Measurements from ENCODE around the gene PGLYRP2. TPM values are rescaled to one million over a fixed set of nuclear protein-coding genes. Genes with fewer than 3 reads are reported as not detected.

PGLYRP2 gene
- total RNA-seq, 1 experiment from 2014 or later: not detected

GRCh38 chr19:15519433-15519976, 40.2 kb upstream of the PGLYRP2 start:
- Histone ChIP-seq H3K4me1 (ENCODE audit: control insufficient read depth in 1 of 2, insufficient read depth in 2 of 2, low read length in 2 of 2) (no peaks in the 10 kb centered on the region), H3K79me2 (ENCODE audit: insufficient read depth, low read length) (no peaks in the 10 kb centered on the region), H3K27me3 (ENCODE audit: insufficient read depth, low read length) (no peaks in the 10 kb centered on the region), H3K4me2 (ENCODE audit: low read length) (no peak overlapping the region), H3K36me3 (ENCODE audit: control insufficient read depth in 1 of 2, insufficient read depth in 2 of 2, low read length in 2 of 2) (no peaks in the 10 kb centered on the region), H3K9ac (ENCODE audit: low read length) (no peak overlapping the region), H3K27ac (ENCODE audit: low read depth, low read length) (no peak overlapping the region), H3K9me3 (ENCODE audit: control insufficient read depth in 1 of 2, insufficient read depth in 1 of 2, low read depth in 1 of 2, low read length in 2 of 2) (peaks cover 8 to 10% of the 10 kb centered on the region in 2 experiments; a peak in 2 of 4 replicates), H4K20me1 (ENCODE audit: insufficient read depth) (no peaks in the 10 kb centered on the region), H2AFZ (ENCODE audit: low read depth, low read length, poor library complexity, severe bottlenecking) (no peak overlapping the region), H3K9me2 (ENCODE audit: insufficient read depth) (no peaks in the 10 kb centered on the region), H3K4me3 (replicated peaks in 1 of 2; ENCODE audit: low read depth in 1 of 2, low read length in 2 of 2) (no peak overlapping the region)
- POLR2A ChIA-PET: no interaction called here
- RAD21 ChIA-PET (ENCODE audit: low non-redundant PET in 1 of 2, low total read pairs in 2 of 2, uncharacterized antibody in 2 of 2, unreplicated experiment in 2 of 2): no interaction called here
- no TSS peak for BruUV-seq (replicated peaks)
- no peak for ATAC-seq
- intact Hi-C loops (cut with micrococcal nuclease): no loop called here
- CTCF ChIA-PET: no interaction called here
- TF ChIP-seq YY1 (IDR thresholded peaks at IDR 0.05; ENCODE audit: extremely low read depth, insufficient replicate concordance, low read depth, low read length): no peak
- TF ChIP-seq JUND (IDR thresholded peaks at IDR 0.05): no peak
- TF ChIP-seq POLR2AphosphoS5 (IDR thresholded peaks at IDR 0.05; ENCODE audit: low read depth, low read length): no peak
- TF ChIP-seq REST (IDR thresholded peaks at IDR 0.05; ENCODE audit: low read depth): no peak
- no peak for TF ChIP-seq ELF1 (IDR thresholded peaks at IDR 0.05; ENCODE audit: borderline replicate concordance, low read depth)
- DNase-seq (ENCODE audit: low read depth, low spot score): no peak

- no peak overlapping the region for H3K4me2 ChIP-seq (ENCODE audit: low read length)
- DNase-seq (ENCODE audit: low read depth, low spot score) (no peak), ATAC-seq (no peak)
- no peaks in the 10 kb centered on the region for H3K79me2 ChIP-seq (ENCODE audit: insufficient read depth, low read length)
- no peak overlapping the region for H2AFZ ChIP-seq (ENCODE audit: low read depth, low read length, poor library complexity, severe bottlenecking)
- intact Hi-C loops (cut with micrococcal nuclease): no loop called here
- no peaks in the 10 kb centered on the region for H3K4me1 ChIP-seq (ENCODE audit: control insufficient read depth in 1 of 2, insufficient read depth in 2 of 2, low read length in 2 of 2)
- RAD21 ChIA-PET (ENCODE audit: low non-redundant PET in 1 of 2, low total read pairs in 2 of 2, uncharacterized antibody in 2 of 2, unreplicated experiment in 2 of 2): no interaction called here
- no peak for TF ChIP-seq YY1 (IDR thresholded peaks at IDR 0.05; ENCODE audit: extremely low read depth, insufficient replicate concordance, low read depth, low read length)
- TF ChIP-seq REST (IDR thresholded peaks at IDR 0.05; ENCODE audit: low read depth): no peak
- H3K27ac ChIP-seq (ENCODE audit: low read depth, low read length): no peak overlapping the region
- no TSS peak for BruUV-seq (replicated peaks)
- H3K27me3 ChIP-seq (ENCODE audit: insufficient read depth, low read length): no peaks in the 10 kb centered on the region
- CTCF ChIA-PET: no interaction called here
- H3K9ac ChIP-seq (ENCODE audit: low read length): no peak overlapping the region
- H3K9me3 ChIP-seq (ENCODE audit: control insufficient read depth in 1 of 2, insufficient read depth in 1 of 2, low read depth in 1 of 2, low read length in 2 of 2): peaks cover 8 to 10% of the 10 kb centered on the region in 2 experiments; a peak in 2 of 4 replicates
- H3K9me2 ChIP-seq (ENCODE audit: insufficient read depth): no peaks in the 10 kb centered on the region
- H3K4me3 ChIP-seq (replicated peaks in 1 of 2; ENCODE audit: low read depth in 1 of 2, low read length in 2 of 2): no peak overlapping the region
- H3K36me3 ChIP-seq (ENCODE audit: control insufficient read depth in 1 of 2, insufficient read depth in 2 of 2, low read length in 2 of 2): no peaks in the 10 kb centered on the region
- POLR2A ChIA-PET: no interaction called here
- no peaks in the 10 kb centered on the region for H4K20me1 ChIP-seq (ENCODE audit: insufficient read depth)
These were observed 38.5 kb upstream of the PGLYRP2 start for GRCh38 chr19:15517778-15518177.
